C4-2B (cell line): ENCODE measurements around the gene TFAP2E.

Experiments used
- H3K27ac ChIP-seq: fragments of 450-650 bp; 2 replicates; pipeline ENCODE4 v1.5.1; 2017
- ZFX ChIP-seq: fragments of 450-650 bp; IDR thresholded peaks from 2 replicates; pipeline ENCODE4 v1.6.1; 2017
- TF ChIP-seq, protein P1 (sequence below): fragments of 450-650 bp; conservative IDR thresholded peaks from 2 replicates; pipeline ENCODE4 v1.5.1; 2017; ENCODE audit warnings: mild to moderate bottlenecking

TFAP2E gene

DNA sequence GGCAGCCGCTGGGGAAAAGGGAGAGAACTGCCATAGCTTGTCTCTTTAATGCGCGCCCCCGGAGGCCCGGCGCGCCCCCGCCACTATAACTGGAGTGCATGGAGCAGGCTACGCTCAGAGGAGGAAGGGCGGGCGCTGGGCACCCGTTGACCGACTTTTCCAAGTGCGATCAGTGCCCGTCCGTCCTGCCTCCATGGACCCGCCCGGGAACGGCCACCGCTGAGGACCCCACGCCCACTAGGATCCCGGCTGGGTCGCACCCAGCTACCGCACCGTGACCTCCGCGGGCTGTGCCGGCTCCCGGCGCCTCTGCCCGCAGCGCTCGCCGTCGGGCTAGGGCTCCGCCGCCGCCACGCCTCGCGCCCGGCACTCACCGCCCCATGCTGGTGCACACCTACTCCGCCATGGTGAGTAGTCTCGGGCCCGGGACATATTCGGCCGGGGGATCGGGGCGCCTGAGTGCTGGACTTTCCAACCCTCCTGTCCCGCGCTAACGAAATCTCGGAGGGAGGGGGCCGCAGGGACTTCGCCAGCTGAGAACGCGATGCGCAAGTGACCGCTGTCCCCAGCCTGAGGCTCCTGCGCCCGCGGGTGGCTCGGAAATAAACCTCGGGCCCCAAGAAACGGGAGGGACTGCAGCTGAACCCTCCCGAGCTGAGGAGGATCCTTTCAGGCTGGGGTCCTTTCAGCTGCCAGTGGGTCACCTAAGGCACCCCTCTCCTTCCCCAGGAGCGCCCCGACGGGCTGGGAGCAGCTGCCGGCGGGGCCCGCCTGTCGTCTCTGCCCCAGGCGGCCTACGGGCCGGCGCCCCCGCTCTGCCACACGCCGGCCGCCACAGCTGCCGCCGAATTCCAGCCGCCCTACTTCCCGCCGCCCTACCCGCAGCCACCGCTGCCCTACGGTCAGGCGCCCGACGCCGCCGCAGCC is at the start of gene TFAP2E:
Gene TFAP2E (plus strand): TSS at position 117 of the 927 bp plus-strand sequence. CDS start 264 bp downstream, at position 381.
- H3K27ac ChIP-seq = no peak within 1 kb of the TSS; the same call in 1 of the 2 replicates
- TF ChIP-seq ZFX = no peak
- TF ChIP-seq, protein P1, sequence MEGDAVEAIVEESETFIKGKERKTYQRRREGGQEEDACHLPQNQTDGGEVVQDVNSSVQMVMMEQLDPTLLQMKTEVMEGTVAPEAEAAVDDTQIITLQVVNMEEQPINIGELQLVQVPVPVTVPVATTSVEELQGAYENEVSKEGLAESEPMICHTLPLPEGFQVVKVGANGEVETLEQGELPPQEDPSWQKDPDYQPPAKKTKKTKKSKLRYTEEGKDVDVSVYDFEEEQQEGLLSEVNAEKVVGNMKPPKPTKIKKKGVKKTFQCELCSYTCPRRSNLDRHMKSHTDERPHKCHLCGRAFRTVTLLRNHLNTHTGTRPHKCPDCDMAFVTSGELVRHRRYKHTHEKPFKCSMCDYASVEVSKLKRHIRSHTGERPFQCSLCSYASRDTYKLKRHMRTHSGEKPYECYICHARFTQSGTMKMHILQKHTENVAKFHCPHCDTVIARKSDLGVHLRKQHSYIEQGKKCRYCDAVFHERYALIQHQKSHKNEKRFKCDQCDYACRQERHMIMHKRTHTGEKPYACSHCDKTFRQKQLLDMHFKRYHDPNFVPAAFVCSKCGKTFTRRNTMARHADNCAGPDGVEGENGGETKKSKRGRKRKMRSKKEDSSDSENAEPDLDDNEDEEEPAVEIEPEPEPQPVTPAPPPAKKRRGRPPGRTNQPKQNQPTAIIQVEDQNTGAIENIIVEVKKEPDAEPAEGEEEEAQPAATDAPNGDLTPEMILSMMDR = no peak

DNA sequence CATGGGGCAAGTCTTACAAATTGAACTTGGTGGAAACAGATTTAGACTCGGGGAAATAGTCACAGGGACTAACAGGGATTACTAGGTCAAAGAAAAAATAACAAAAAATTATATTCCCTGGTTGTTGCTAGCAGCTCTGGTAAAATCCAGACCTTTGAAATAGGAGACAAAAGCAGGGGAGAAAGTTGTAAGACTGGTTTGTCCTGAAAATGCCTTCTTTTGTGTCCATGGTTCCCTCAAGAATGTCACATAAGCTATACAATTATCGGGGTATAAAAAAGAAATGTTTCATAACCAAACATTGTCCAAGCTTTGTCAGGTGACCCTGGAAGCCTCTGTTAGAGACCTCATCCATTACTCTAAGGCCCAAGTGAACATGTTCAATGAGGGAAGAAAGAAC is 49.0 kb upstream of the TFAP2E start:
- TF ChIP-seq, protein P1 = no peak
- TF ChIP-seq ZFX = no peak
- H3K27ac ChIP-seq = no peak overlapping the region

DNA sequence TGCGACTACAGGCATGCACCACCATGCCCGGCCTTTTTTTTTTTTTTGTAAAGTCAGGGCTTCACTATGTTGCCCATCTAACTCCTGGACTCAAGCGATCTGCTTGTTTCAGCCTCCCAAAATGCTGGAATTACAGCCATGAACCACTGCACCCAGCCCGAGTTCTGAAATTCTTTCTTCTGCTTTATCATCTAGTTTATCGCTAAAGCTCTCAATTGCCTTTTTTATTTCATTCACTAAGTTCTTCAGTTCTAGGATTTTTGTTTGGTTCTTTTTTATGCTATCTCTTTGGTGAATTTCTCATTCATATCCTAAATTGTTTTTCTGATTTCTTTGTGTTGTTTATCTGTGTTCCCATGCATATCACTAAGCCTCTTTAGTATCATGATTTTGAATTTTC is 42.9 kb upstream of the TFAP2E start:
- H3K27ac ChIP-seq = no peak overlapping the region
- TF ChIP-seq ZFX = no peak
- TF ChIP-seq, protein P1 = no peak

DNA sequence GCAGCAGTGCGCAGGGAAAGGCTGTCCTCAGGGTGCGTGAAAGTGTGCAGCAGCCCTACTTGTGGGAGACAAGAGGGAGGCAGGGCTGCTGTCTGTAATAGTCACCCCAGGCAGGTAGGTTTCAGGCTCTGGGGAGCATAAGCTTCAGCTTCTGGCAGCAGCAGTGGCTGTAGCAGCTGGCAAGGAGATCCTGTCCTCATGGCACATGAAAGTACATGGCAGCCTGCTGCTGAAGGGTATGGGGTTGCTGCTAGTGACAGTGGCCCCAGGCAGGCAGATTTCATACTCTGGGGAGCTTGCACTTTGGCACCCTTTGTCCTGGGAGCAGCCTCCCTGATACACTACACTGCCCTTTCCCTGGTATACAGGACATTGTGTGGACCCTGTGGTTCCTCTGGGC is 42.2 kb upstream of the TFAP2E start:
- TF ChIP-seq, protein P1 = no peak
- no peak for TF ChIP-seq ZFX
- no peak overlapping the region for H3K27ac ChIP-seq

DNA sequence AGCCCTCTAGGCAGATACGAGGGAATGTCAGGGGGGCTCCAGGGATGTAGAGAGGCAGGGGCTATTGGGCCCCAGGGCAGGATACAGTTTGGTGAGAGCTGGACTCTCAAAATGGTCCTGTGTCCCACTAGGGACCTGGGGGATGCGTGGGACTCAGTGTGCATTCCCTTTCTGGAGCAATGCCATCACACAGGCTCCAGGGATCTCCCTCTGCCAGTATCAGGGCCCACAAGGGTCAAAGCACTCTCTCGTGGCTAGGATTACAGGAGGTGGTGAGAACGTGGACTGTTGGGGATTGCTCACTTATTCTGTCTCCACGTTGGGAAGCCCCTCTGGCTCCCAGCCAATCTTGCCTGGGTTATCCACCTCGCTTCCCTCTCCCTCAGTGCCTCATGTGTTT is 41.7 kb upstream of the TFAP2E start:
- H3K27ac ChIP-seq = no peak overlapping the region
- TF ChIP-seq ZFX = no peak
- TF ChIP-seq, protein P1 = no peak

DNA sequence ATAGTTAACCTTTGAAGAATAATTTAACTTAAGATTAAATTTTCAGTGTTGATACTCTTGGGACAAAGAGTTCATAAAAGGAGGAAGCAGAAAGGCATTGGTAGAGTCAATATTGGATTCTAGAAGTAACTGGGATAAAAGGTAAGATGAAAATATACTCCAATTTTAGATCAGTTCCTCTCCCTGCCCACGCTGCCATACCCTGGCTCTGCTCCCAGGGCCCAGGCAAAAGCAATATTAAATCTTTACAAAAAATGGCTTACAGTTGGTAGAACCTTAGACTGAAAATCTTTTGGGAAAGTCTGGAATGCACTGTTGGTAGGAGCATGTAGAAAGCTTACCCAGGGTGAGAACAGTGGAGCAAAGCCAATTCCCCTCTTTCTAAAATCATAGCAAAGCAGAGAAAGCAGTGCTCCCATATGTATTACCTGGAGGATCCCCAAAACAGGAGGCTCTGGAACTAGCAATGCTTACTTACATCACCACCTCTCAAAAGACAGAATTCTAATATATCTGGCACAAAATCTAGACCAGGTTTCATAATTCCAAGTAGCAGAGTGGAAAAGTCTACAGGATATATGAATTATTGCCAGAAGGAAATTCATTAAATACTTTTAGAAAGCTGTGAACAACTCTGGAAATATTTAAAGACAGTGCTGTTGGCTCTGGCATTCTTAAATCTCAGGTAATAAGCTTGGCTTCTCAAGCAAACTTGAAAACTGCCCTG is 40.5 kb upstream of the TFAP2E start:
- H3K27ac ChIP-seq = no peak overlapping the region
- TF ChIP-seq ZFX = no peak
- TF ChIP-seq, protein P1 = no peak

DNA sequence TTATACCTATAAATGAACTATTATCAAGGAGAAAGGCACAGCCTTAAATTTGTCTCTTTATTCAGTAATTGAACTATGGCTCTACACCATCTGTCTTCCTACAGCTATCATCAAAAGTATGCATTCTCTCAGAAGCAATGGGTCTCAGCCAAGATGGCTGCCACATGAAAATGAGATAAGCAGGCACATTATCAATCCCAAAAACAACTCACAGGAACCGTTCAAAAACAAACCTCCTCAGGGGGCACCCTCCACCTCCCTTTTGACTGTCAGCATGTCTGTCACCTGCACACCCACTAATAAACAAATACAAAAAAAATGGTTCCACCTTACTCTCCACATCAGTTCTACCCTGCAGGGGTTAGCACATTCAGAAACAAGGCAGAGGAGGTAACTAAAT is 39.5 kb upstream of the TFAP2E start:
- TF ChIP-seq ZFX = no peak
- TF ChIP-seq, protein P1 = no peak
- no peak overlapping the region for H3K27ac ChIP-seq
